OCI-LY1 (cell line): Measurements from ENCODE around the gene TRAK1.
A peak's percentile ranks its signal among the peaks of the same experiment; 100 is the strongest.

Source experiments
- H2AFZ ChIP-seq: fragments of 200-600 bp; sonication (generic), shearing (Covaris generic); 2 replicates; pipeline ENCODE4 v1.6.0; 2014; ENCODE audit warnings: antibody characterized with exemption, mild to moderate bottlenecking, low read length
- H3F3A ChIP-seq: fragments of 200-600 bp; sonication (generic), shearing (Covaris generic); 2 replicates; pipeline ENCODE4 v1.6.0; 2014; ENCODE audit warnings: mild to moderate bottlenecking, antibody characterized with exemption, low read length, moderate library complexity; ENCODE audit not compliant: insufficient read depth
- H3K27ac ChIP-seq: fragments of 200-600 bp; sonication (generic); 2 replicates; pipeline ENCODE4 v1.5.1; 2014; ENCODE audit warnings: low read length, mixed run types, mild to moderate bottlenecking, low read depth; ENCODE audit not compliant: poor library complexity, severe bottlenecking
- H3K27me3 ChIP-seq: fragments of 200-600 bp; sonication (generic); 2 replicates; pipeline ENCODE4 v1.6.0; 2014; ENCODE audit warnings: antibody characterized with exemption, mild to moderate bottlenecking, low read length, moderate library complexity; ENCODE audit not compliant: insufficient read depth
- H3K36me3 ChIP-seq: fragments of 200-600 bp; sonication (generic); 2 replicates; pipeline ENCODE4 v1.6.1; 2014; ENCODE audit warnings: mild to moderate bottlenecking, antibody characterized with exemption, low read length, moderate library complexity, mixed read lengths; ENCODE audit not compliant: insufficient read depth
- H3K4me1 ChIP-seq: fragments of 200-600 bp; sonication (generic); 2 replicates; pipeline ENCODE4 v1.5.1; 2014; ENCODE audit warnings: mild to moderate bottlenecking, low read length, moderate library complexity; ENCODE audit not compliant: insufficient read depth, severe bottlenecking
- H3K4me2 ChIP-seq: fragments of 200-600 bp; sonication (generic), shearing (Covaris generic); 2 replicates; pipeline ENCODE4 v1.6.1; 2014; ENCODE audit warnings: low read length
- H3K4me3 ChIP-seq: fragments of 200-600 bp; sonication (generic); 2 replicates; pipeline ENCODE4 v1.5.1; 2014; ENCODE audit warnings: low read length, low read depth, mild to moderate bottlenecking, mixed read lengths; ENCODE audit not compliant: poor library complexity, severe bottlenecking
- H3K79me2 ChIP-seq: fragments of 200-600 bp; shearing (Covaris generic); 2 replicates; pipeline ENCODE4 v1.6.1; 2016; ENCODE audit warnings: mixed run types, low read length, mixed read lengths; ENCODE audit not compliant: insufficient read depth
- H3K9ac ChIP-seq: fragments of 200-600 bp; sonication (generic), shearing (Covaris generic); 2 replicates; pipeline ENCODE4 v1.6.1; 2014; ENCODE audit warnings: mild to moderate bottlenecking, low read length, mixed read lengths
- H3K9me2 ChIP-seq: fragments of 200-600 bp; sonication (generic), shearing (Covaris generic); 2 replicates; pipeline ENCODE4 v1.6.1; 2014; ENCODE audit warnings: low read depth, mild to moderate bottlenecking, low read length, mixed read lengths
- H3K9me3 ChIP-seq: fragments of 200-600 bp; shearing (Covaris generic); 2 replicates; pipeline ENCODE4 v1.6.1; 2014; ENCODE audit warnings: low read length, mixed read lengths
- H4K20me1 ChIP-seq: fragments of 200-600 bp; sonication (generic), shearing (Covaris generic); 2 replicates; pipeline ENCODE4 v1.6.0; 2016; ENCODE audit warnings: mild to moderate bottlenecking, low read length; ENCODE audit not compliant: insufficient read depth
- EZH2 ChIP-seq: fragments of 200-600 bp; sonication (generic), shearing (Covaris generic); IDR thresholded peaks from 2 replicates; pipeline ENCODE4 v1.8.0; 2017; ENCODE audit warnings: borderline replicate concordance, mixed run types, mild to moderate bottlenecking, antibody characterized with exemption, low read length, moderate library complexity, mixed read lengths
- TF ChIP-seq, protein P1 (sequence below): fragments of 200-600 bp; sonication (generic), shearing (Covaris generic); IDR thresholded peaks from 2 replicates; pipeline ENCODE4 v1.5.1; 2017; ENCODE audit warnings: mild to moderate bottlenecking, antibody characterized with exemption, low read length, moderate library complexity, mixed read lengths

The TRAK1 gene

DNA sequence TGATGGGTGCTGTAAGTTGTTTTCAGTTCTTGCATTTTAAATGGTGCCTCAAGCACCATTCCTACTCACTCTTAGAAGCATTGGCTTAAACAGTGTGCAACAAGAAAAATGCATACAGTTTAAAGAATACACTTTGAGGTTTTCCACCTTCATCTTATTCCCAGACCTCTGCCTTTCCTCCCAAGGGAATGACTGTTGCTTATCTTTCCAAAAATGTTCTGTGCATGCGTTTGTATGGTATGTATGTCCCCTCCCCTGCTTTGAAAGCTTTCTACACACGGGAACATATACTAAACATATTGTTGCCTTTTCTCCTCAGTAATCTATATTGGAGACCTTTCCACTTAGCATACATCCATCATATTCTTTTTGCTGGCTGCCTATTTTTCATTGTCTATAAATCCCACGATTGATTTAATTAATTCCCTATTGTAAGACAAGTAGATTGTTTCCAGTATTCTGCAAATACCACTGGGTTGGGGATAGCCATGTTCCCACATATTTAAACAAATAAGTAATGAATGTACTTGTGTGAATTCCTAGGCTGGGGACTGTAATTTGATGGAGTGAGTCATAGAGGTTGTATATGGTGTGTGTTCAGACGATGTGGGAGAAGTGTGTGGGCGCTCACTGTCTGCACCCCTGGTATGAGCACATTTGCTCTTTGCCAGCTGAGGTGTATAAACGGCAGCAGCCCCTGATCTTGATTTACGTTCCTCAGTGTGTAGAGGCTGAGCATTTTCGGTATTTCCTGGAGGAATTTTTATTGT is 5.8 kb downstream of the TRAK1 start:
- Histone ChIP-seq H3K27me3 (no peaks in the 10 kb centered on the region), H3K9ac (no peak overlapping the region), H3K4me2 (no peak overlapping the region), H3K9me3 (no peaks in the 10 kb centered on the region), H4K20me1 (no peaks in the 10 kb centered on the region), H3K36me3 (peaks cover 36% of the 10 kb centered on the region), H3K4me3 (no peak overlapping the region), H3K4me1 (peaks cover 38% of the 10 kb centered on the region), H3K27ac (no peak overlapping the region), H3K9me2 (no peaks in the 10 kb centered on the region), H3F3A (no peaks in the 10 kb centered on the region), H3K79me2 (no peaks in the 10 kb centered on the region), H2AFZ (no peak overlapping the region)
- TF ChIP-seq EZH2, result no peak
- TF ChIP-seq, protein P1, sequence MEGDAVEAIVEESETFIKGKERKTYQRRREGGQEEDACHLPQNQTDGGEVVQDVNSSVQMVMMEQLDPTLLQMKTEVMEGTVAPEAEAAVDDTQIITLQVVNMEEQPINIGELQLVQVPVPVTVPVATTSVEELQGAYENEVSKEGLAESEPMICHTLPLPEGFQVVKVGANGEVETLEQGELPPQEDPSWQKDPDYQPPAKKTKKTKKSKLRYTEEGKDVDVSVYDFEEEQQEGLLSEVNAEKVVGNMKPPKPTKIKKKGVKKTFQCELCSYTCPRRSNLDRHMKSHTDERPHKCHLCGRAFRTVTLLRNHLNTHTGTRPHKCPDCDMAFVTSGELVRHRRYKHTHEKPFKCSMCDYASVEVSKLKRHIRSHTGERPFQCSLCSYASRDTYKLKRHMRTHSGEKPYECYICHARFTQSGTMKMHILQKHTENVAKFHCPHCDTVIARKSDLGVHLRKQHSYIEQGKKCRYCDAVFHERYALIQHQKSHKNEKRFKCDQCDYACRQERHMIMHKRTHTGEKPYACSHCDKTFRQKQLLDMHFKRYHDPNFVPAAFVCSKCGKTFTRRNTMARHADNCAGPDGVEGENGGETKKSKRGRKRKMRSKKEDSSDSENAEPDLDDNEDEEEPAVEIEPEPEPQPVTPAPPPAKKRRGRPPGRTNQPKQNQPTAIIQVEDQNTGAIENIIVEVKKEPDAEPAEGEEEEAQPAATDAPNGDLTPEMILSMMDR, result no peak

DNA sequence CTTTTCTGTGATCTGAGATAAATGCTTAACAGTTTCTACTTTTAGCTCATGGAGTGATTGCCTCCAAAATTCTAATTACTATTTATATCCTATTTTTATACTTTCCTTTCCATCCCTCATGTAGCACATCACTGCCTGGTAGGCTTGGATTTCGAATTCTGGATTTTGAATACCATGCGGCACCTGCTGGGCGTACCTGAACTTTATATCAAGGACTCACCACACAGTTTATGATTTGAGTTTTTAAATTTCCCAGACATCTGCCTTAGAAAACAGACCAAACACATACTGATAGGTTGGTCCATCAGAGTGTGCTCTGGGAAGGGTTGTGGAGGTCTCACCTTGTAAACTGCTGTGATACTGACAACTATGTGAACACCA is 6.4 kb downstream of the TRAK1 start:
- H3K4me2 ChIP-seq, result no peak overlapping the region
- no peaks in the 10 kb centered on the region for H3K9me2 ChIP-seq
- no peaks in the 10 kb centered on the region for H3F3A ChIP-seq
- H3K4me1 ChIP-seq, result peaks cover 32% of the 10 kb centered on the region
- no peak for TF ChIP-seq EZH2
- TF ChIP-seq, protein P1, result peak; percentile 16; the same call in 1 of the 2 replicates
- no peaks in the 10 kb centered on the region for H3K9me3 ChIP-seq
- H3K79me2 ChIP-seq, result no peaks in the 10 kb centered on the region
- no peak overlapping the region for H2AFZ ChIP-seq
- H3K4me3 ChIP-seq, result no peak overlapping the region
- H4K20me1 ChIP-seq, result no peaks in the 10 kb centered on the region
- H3K27ac ChIP-seq, result no peak overlapping the region
- H3K36me3 ChIP-seq, result peaks cover 36% of the 10 kb centered on the region
- H3K27me3 ChIP-seq, result no peaks in the 10 kb centered on the region
- H3K9ac ChIP-seq, result no peak overlapping the region

DNA sequence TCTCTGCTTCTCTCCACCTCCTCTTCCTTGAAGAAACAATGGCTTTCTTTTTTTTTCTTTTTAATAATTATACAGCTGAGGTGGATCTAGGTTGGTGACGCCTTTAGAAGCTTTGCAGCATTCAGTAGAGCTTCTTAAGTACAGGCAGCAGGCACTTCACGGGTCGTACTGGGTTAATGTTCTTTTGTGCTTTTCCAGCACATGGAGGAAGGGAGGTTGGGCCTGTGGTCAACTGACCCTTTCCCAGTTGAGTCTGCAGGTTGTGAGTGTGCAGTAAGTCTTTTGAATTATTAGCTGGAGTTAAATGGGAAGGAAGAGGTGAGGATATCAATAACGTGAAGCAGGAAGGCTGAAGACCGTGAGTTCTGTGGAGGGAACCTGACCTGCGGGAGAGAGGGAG is 7.0 kb downstream of the TRAK1 start:
- Histone ChIP-seq H3K9me3 (no peaks in the 10 kb centered on the region), H3K4me2 (no peak overlapping the region), H4K20me1 (no peaks in the 10 kb centered on the region), H3K27ac (no peak overlapping the region), H3K4me1 (peaks cover 26% of the 10 kb centered on the region), H3K79me2 (no peaks in the 10 kb centered on the region), H3F3A (no peaks in the 10 kb centered on the region), H3K36me3 (peaks cover 42% of the 10 kb centered on the region), H3K9me2 (no peaks in the 10 kb centered on the region), H3K9ac (no peak overlapping the region), H2AFZ (no peak overlapping the region), H3K4me3 (no peak overlapping the region), H3K27me3 (no peaks in the 10 kb centered on the region)
- no peak for TF ChIP-seq EZH2
- TF ChIP-seq, protein P1, result no peak
